ENCODE results near the gene SPIRE2. TPM values are rescaled to one million over a fixed set of nuclear protein-coding genes. Genes with fewer than 3 reads are reported as not detected.
"Not testable (repeated sequence)": the region's sequence is repeated elsewhere in the genome, so short reads cannot be mapped to it uniquely, and the experiment has no call there.

The SPIRE2 gene
- total RNA-seq, 1 donor from 2014 or later: 17.1 TPM

DNA sequence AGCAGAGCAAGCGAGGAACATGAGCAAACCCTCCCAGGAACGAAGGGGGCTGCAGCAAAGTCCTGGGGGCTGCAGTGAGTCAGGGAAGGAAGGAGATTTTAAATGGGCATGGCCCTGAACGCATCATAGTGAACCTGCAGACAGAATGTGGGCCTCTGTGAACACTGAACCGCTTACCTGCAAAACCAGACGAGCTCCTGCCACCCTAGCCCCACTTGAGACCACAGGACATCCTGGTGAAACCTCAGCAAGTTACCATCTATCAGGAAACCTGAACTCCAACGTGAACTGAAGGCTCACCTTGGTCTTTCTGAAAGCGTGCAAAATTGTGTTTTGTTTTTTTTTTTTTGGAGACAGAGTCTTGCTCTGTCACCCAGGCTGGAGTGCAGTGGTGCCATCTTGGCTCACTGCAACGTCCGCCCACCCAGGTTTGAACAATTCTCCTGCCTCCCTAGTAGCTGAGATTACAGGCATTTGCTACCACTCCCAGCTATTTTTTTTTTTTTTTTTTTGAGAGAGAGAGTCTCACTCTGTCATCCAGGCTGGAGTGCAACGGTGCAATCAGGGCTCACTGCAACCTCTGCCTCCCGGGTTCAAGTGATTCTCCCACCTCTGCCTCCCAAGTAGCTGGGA is 42.6 kb upstream of the SPIRE2 start:
- Mint-ChIP-seq H3K36me3 (peaks cover 17% of the 10 kb centered on the region), H3K27ac (no peak overlapping the region), H3K4me3 (no peak overlapping the region), H3K9me3 (no peaks in the 10 kb centered on the region), H3K27me3 (no peaks in the 10 kb centered on the region), H3K4me1 (ENCODE audit: unreplicated experiment) (no peaks in the 10 kb centered on the region)
- DNase-seq (ENCODE audit: extremely low spot score, unreplicated experiment): no peak
- TF ChIP-seq, protein P1, sequence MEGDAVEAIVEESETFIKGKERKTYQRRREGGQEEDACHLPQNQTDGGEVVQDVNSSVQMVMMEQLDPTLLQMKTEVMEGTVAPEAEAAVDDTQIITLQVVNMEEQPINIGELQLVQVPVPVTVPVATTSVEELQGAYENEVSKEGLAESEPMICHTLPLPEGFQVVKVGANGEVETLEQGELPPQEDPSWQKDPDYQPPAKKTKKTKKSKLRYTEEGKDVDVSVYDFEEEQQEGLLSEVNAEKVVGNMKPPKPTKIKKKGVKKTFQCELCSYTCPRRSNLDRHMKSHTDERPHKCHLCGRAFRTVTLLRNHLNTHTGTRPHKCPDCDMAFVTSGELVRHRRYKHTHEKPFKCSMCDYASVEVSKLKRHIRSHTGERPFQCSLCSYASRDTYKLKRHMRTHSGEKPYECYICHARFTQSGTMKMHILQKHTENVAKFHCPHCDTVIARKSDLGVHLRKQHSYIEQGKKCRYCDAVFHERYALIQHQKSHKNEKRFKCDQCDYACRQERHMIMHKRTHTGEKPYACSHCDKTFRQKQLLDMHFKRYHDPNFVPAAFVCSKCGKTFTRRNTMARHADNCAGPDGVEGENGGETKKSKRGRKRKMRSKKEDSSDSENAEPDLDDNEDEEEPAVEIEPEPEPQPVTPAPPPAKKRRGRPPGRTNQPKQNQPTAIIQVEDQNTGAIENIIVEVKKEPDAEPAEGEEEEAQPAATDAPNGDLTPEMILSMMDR (conservative IDR thresholded peaks at IDR 0.05): no peak

DNA sequence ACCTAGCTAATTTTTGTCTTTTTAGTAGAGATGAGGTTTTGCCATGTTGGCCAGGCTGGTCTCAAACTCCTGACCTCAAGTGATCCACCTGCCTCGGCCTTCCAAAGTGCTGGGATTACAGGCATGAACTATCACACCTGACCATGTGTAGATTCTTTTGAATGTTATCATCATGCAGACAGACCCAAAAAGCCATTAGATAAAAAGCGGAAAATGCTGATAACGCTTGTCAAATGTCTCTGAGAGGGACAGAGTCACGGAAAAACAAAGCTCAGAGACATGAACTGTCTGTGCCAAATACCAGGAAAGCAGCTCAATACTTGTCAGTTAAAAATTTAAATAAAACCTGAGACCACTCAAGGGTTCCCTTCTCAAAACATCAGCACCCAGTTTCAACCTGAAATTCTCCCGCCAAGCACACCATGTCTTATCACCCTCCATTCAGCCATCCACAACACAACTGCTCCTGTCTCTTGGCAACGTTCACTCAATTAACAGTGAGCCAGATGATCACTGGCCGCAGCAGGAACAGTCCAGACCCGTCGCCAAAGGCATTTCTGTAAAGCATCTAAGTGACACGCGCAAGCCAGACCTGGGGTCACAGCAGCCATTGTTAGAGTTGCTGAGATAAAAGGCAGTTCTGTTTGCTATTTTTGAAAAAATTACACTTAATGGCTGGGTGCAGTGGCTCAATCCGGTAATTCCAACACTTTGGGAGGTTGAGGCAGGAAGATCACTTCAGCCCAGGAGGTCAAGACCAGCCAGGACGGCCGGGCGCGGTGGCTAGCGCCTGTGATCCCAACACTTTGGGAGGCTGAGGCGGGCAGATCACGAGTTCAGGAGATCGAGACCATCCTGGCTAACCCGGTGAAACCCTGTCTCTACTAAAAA is 41.6 kb upstream of the SPIRE2 start:
- H3K27ac Mint-ChIP-seq: no peak overlapping the region
- no peak for DNase-seq (ENCODE audit: extremely low spot score, unreplicated experiment)
- H3K9me3 Mint-ChIP-seq: no peaks in the 10 kb centered on the region
- H3K4me3 Mint-ChIP-seq: no peak overlapping the region
- TF ChIP-seq, protein P1 (conservative IDR thresholded peaks at IDR 0.05): no peak
- peaks cover 17% of the 10 kb centered on the region for H3K36me3 Mint-ChIP-seq
- no peaks in the 10 kb centered on the region for H3K27me3 Mint-ChIP-seq
- H3K4me1 Mint-ChIP-seq (ENCODE audit: unreplicated experiment): no peaks in the 10 kb centered on the region

DNA sequence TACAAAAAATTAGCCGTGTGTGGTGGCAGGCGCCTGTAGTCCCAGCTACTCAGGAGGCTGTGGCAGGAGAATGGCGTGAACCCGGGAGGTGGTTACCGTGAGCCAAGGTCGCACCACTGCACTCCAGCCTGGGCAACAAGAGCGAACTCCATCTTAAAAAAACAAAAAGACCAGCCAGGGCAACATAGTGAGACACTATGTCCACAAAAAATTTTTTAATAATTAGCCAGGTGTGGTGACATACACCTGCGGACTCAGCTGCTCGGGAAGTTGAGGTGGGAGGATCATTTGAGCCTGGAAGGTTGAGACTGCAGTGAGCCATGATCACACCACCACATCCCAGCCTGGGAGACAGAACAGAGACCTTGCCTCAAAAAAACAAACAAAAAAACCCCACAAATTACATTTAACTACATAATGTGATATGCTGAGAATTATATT is 40.9 kb upstream of the SPIRE2 start:
- no peaks in the 10 kb centered on the region for H3K4me1 Mint-ChIP-seq (ENCODE audit: unreplicated experiment)
- no peak overlapping the region for H3K27ac Mint-ChIP-seq
- peaks cover 17% of the 10 kb centered on the region for H3K36me3 Mint-ChIP-seq
- no peaks in the 10 kb centered on the region for H3K9me3 Mint-ChIP-seq
- no peak for DNase-seq (ENCODE audit: extremely low spot score, unreplicated experiment)
- TF ChIP-seq, protein P1 (conservative IDR thresholded peaks at IDR 0.05): no peak
- no peaks in the 10 kb centered on the region for H3K27me3 Mint-ChIP-seq
- H3K4me3 Mint-ChIP-seq: no peak overlapping the region

DNA sequence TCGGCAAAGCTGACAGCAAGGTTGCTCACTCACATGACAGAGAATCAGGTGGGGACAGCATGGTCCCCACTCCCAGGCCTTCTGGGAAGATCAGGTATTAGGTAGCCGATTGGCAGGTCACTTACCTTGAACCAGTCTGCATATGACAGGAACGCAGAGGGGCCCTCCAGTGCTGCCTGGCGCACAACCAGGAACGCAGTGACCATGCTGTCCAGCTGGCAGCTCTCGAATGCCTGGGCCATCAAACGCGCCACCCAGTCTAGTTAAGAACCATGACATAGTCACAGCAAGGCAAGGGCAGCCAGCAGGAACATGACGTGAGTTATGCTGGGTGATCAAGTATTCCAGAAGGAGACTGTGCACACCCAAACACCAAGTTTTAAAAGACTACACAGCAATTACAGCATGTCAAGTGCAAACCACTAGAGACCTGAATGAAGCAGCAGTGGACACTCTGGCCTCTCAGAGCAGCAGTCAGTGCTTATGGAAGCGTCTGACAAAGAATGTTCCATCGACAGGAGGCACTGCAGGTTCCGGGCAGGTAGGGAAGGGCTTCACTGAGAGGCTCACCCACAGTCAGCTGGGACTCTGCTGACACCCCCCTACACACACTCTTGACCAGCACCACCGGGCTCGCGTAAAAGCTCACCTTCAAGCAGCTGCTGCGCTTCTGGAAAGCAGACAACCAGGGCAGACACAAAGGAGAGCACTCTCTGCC is 36.8 kb upstream of the SPIRE2 start:
- TF ChIP-seq, protein P1 (conservative IDR thresholded peaks at IDR 0.05): no peak
- no peak for DNase-seq (ENCODE audit: extremely low spot score, unreplicated experiment)
- H3K27me3 Mint-ChIP-seq: no peaks in the 10 kb centered on the region
- no peaks in the 10 kb centered on the region for H3K4me1 Mint-ChIP-seq (ENCODE audit: unreplicated experiment)
- no peaks in the 10 kb centered on the region for H3K9me3 Mint-ChIP-seq
- no peak overlapping the region for H3K27ac Mint-ChIP-seq
- H3K4me3 Mint-ChIP-seq: no peak overlapping the region
- peaks cover 4% of the 10 kb centered on the region for H3K36me3 Mint-ChIP-seq

DNA sequence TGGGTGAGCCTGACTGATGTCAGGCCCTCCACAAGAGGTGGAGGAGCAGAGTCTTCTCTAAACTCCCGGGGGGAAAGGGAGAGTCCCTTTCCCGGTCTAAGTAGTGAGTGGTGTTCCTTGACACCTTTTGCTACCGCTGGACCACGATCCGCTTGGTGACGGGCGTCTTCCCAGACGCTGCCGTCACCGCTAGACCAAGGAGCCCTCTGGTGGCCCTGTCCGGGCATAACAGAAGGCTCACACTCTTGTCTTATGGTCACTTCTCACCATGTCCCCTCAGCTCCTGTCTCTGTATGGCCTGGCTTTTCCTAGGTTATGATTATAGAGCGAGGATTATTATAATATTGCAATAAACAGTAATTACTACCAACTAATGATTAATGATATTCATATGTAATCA is 35.2 kb upstream of the SPIRE2 start:
- H3K4me1 Mint-ChIP-seq (ENCODE audit: unreplicated experiment); H3K27me3 Mint-ChIP-seq; H3K4me3 Mint-ChIP-seq; H3K36me3 Mint-ChIP-seq; DNase-seq (ENCODE audit: extremely low spot score, unreplicated experiment); H3K27ac Mint-ChIP-seq; H3K9me3 Mint-ChIP-seq: not testable (repeated sequence)
- TF ChIP-seq, protein P1 (conservative IDR thresholded peaks at IDR 0.05): peak; percentile 82

Data from type B pancreatic cell (in vitro differentiated cells).